GM04503 (cell line): ENCODE data around the gene XG.
"Not testable (repeated sequence)": the region's sequence is repeated elsewhere in the genome, so short reads cannot be mapped to it uniquely, and the experiment has no call there.

Source experiments
- DNase-seq: peaks from one replicate; pipeline ENCODE4 v3.0.0-alpha.2; 2012; ENCODE audit warnings: low read depth

XG gene

GRCh38 chrX:2751874-2752300 lies at the start of gene XG:
XG (plus strand) TSS chrX:2752040; CDS start chrX:2752275, 235 bp downstream.
- DNase-seq = not testable (repeated sequence)

GRCh38 chrX:2703991-2704369 lies 47.9 kb upstream of the XG start:
- DNase-seq = no peak

GRCh38 chrX:2705046-2705832 lies 46.6 kb upstream of the XG start:
- DNase-seq = no peak

- peak; percentile 91 for DNase-seq
These were observed 44.5 kb upstream of the XG start for GRCh38 chrX:2707334-2707760.

GRCh38 chrX:2708021-2708420 lies 43.8 kb upstream of the XG start:
- DNase-seq = no peak

- no peak for DNase-seq
These were observed 43.1 kb upstream of the XG start for GRCh38 chrX:2708592-2709188.

GRCh38 chrX:2709556-2709955 lies 42.3 kb upstream of the XG start:
- no peak for DNase-seq

- DNase-seq = peak; percentile 77
These were observed 41.6 kb upstream of the XG start for GRCh38 chrX:2710041-2710840.

- DNase-seq = no peak
These were observed 40.4 kb upstream of the XG start for GRCh38 chrX:2711441-2711840.

- DNase-seq = no peak
These were observed 39.4 kb upstream of the XG start for GRCh38 chrX:2712428-2712827.

GRCh38 chrX:2712890-2713840 lies 38.7 kb upstream of the XG start:
- DNase-seq = no peak

GRCh38 chrX:2714551-2714950 lies 37.3 kb upstream of the XG start:
- no peak for DNase-seq

GRCh38 chrX:2715066-2715600 lies 36.7 kb upstream of the XG start:
- no peak for DNase-seq

GRCh38 chrX:2717312-2717711 lies 34.5 kb upstream of the XG start:
- no peak for DNase-seq

- no peak for DNase-seq
These were observed 33.0 kb upstream of the XG start for GRCh38 chrX:2718821-2719220.

GRCh38 chrX:2719774-2720447 lies 31.9 kb upstream of the XG start:
- DNase-seq = no peak

GRCh38 chrX:2723286-2723879 lies 28.5 kb upstream of the XG start:
- no peak for DNase-seq

GRCh38 chrX:2727264-2727663 lies 24.6 kb upstream of the XG start:
- DNase-seq = not testable (repeated sequence)

GRCh38 chrX:2732076-2732475 lies 19.8 kb upstream of the XG start:
- no peak for DNase-seq

- DNase-seq = no peak
These were observed 19.2 kb upstream of the XG start for GRCh38 chrX:2732649-2733048.
